GM04504 (cell line): ENCODE data around the gene CYLD.

Source experiments
- DNase-seq: peaks from one replicate; pipeline ENCODE4 v3.0.0-alpha.2; 2012; ENCODE audit warnings: low read depth

CYLD gene

DNA sequence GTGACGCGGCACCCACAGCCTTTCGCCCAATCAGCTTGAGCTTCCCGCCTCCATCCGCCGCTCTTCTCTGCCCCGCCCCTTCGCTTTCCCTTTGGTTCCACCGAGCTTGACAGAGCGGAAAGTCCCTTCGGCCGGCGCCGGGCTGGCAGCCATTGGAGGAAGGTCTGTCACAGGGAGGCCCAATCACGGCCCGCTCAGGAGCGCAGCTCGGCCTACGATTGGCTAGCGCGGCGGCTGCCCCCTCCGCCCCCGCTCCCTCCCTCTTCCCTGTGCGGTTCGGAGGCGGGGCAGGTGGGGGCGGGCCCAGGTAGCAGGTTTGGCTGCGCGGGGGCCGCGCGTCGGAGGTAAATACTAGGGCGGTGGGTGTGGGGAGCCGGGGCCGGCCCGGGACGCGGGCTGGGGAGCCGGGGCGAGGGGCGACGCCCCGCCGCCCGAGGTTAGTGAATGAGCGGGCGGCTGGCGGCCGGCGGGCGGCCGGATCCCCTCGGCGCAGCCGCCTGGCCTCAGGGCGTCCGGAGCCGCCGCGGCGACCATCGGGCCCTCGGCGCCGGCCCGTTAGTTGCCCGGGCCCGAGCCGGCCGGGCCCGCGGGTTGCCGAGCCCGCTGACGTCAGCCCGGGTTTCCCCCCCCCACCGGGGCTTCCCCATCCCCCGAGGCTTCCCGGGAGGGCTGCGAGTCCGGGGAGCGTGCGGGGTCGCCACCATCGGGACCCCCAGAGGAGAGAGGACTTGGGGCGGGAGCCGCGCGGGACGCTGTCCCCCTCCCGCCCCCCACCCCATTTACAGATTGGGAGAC, at the start of gene CYLD:
Gene CYLD, plus strand, starts transcription at position 306 of the 795 bp plus-strand sequence. CDS start 7,613 bp downstream, outside the sequence.
- DNase-seq: peak; percentile 99

DNA sequence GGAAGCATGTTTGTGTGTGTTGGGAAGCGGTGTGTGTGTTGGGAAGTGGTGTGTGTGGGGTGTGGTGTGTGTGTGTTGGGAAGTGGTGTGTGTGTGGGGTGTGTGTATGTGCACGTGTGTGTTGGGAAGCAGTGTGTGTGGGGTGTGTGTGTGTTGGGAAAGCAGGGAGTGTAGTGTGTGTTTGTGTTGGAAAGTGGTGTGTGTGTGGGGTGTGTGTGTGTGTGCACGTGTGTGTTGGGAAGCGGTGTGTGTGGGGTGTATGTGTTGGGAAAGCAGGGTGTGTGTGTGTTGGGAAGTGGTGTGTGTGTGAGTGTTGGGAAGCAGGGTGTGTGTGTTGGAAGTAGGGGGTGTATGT, 49.3 kb upstream of the CYLD start:
- no peak for DNase-seq

DNA sequence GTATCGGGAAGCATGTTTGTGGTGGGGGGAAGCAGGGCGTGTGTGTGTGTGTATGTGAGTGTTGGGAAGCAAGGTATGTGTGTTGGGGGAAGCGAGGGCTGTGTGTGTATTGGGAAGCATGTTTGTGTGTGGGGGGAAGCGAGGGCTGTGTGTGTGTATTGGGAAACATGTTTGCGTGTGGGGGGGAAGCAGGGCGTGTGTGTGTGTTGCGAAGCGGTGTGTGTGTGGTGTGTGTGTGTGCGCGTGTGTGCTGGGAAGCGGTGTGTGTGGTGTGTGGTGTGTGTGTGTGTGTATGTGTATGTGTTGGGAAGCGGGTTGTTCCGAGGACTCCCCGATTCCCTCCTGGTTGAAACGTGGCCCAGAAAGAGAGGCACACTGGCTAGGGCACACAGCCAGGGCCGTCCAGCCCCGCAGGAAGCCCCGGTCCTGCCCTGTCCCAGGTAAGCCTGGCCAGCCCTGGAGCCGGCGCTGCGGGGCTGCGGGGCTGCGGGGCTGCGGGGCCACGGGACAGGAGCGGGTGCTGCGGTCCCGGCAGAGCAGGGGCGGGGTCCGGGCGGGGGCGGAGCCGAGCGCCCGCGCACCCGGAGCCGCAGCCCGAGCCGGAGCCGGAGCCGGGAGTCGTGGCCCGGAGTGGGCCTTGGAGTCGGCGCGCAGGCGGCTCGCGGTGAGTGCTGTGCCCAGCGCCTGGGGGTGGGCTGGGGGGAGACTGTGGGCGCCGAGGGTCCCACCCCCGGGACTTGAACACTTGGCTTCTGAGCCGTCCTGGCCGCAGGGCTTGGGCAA, 48.7 kb upstream of the CYLD start, which contains the start of gene NOD2:
Gene NOD2, plus strand, starts transcription at position 608 of the 783 bp plus-strand sequence. CDS start 5,890 bp downstream, outside the sequence.
- no peak for DNase-seq

DNA sequence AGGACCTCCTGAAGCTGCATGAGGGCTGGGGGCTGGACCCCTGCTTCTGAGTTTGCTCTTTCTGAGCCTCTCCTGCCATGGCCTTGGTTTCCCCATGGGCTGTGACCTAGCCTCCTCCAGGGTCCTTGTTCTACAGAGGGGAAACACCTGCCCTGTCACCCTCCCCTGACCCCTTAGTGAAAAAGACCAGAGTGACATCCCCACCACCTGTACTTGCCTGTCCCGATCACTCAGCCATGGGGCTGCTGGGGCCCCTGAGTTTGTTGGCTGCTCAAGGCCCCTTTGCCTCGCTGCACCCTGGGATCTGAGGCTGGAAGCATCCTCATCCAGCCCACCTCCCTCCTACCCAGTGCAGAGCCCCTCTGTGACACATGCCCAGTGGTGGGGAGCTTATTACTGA, 47.7 kb upstream of the CYLD start:
- no peak for DNase-seq

DNA sequence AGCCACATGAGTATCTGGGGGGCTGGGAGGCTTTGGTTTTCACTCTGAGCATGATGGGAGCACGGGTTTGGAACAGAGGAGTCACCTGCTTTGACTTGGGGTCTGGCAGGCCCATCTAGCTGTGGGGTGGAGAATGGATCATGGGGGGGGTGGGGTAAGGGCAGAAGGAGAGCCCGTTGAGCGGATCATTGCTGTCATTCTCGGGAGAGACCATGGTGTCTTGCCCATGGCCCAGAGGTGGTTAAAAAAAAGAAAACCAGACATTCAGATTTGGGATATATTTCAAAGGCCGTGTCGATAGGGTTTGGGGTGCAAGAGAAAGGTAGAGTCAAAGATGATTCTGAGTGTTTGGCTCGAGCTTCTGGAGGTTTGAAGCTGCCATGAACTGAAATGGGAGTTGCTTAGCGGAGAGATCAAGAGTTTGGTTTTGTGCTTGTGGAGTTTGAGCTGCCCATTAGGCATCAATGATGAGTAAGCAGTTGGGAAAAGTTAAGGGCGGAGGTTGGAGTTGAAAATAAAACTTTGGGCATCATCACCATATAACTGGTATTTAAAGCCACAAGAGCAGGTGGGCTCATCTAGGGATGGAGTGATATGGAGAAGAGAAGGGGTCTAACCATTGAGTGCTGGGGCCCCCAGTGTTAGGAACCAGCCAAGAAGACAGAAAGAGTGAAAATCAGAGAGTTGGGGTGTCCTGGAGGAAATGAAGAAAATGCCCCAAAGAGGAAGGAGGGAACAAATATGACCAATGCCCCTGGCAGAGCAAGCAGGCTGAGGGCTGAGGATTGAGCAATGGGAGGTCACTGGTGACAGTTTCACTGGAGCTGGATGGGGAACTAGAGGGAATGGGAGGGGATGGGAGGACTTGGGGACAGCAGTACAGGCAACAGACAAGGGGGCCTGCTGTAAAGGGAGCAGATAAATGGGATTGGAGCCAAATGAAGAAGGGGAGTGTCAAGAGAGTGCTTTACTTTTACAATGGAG, 46.6 kb upstream of the CYLD start:
- no peak for DNase-seq

DNA sequence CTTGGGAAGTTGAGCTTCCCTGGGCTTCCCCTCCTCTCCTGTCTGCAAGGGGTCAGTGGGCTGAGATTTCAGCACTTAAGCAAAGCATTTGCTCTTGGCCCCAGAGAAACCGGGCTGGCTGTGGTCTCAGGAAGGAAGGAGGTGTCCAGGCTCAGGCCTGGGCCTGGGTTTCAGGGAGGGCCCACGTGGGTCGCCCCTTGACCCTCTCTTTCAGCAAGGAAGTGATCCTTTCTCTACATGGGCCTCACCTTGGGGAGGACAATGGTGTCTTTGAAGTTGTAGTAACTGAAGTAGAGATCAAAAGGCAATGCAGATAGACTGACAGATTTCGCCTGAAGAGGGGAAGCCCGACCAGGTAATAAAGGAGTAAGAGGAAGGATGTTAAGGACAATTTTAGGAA, 45.8 kb upstream of the CYLD start:
- no peak for DNase-seq

DNA sequence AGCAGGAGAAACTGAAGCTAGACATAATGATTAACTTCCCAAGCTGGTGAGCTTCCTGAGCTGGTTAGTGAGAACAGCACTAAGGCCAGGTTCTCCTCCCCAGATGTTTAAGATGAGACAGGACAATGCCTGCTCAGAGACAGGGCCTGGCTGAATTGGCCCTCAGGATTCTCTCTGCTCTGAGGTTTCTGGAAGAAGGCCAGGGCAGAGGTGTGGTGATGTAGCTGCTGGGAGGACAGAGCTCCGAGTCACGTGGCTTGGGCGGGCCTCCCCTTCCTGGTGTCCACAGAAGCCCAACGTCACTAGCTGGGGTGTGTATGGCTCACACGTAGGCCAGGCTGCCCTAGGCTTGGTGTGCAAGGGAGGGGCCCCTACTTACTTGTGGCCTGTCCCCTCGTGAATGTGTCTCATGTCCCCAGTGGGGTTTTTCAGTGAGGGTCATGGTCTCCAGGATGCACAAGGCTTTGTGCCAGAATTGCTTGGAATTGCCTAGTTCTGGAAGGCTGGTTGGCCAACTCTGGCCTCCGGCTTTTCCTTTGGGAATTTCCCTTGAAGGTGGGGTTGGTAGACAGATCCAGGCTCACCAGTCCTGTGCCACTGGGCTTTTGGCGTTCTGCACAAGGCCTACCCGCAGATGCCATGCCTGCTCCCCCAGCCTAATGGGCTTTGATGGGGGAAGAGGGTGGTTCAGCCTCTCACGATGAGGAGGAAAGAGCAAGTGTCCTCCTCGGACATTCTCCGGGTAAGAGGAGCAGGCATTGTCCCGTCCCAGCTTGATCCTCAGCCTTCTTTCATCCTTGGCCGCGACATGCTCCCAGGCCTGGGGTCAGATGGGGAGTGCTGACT, 45.1 kb upstream of the CYLD start:
- peak; percentile 50 for DNase-seq

DNA sequence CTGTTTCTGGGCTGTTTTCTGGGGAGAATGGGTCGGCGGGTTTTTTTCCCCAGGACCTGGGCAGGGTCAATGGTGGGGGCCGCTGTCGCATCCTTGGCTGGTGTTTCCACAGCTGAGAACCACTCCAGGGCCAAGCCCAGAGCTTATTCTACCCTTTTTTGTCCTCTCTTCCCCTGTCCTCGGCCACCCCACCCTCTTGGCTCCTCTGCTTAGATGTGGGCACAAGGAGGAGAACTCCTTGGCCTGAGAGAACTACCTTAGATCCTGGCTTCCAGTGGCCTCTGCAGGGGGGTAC, 44.5 kb upstream of the CYLD start:
- DNase-seq: no peak

DNA sequence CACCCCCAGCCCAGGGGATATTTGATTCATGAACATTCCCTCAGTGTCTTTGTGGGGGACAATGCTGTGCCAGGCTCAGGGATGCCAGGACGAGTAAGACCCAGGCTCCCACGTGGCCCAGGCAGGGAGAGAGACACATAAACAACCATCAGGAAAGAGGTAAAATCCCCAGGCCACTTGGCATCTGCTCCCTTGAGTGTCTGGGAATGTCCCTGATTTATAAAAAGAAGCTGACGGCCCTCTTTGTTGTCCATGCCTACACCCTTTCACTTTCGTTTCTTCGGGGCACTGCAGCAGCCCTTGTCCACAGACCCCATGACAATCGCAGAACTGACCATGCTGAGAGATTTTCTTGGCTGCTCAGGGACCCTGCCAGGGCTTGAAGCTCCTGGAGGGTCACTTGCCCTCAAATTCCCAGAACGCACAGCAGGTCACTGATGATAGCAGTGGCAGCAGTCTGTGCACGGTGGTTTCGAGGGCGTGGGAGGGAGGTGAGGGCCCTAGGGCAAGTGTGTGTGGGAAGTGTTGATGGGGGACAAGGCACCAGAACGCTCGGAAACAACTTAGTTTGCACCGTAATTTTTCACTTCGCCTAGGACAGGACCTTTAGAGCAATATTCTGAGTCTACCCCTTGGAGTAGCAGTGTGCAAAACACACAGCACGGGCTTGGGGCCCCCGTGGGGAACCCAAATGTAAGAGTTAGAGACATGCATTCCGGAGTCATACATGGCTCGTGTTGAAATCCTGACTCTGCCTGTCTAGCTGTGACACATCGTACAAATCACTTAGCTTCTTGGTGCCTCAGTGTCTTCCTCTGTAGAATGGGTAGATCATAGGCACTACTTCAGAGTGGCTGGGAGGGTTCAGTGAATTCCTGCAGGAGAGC, 43.8 kb upstream of the CYLD start:
- peak; percentile 24 for DNase-seq

DNA sequence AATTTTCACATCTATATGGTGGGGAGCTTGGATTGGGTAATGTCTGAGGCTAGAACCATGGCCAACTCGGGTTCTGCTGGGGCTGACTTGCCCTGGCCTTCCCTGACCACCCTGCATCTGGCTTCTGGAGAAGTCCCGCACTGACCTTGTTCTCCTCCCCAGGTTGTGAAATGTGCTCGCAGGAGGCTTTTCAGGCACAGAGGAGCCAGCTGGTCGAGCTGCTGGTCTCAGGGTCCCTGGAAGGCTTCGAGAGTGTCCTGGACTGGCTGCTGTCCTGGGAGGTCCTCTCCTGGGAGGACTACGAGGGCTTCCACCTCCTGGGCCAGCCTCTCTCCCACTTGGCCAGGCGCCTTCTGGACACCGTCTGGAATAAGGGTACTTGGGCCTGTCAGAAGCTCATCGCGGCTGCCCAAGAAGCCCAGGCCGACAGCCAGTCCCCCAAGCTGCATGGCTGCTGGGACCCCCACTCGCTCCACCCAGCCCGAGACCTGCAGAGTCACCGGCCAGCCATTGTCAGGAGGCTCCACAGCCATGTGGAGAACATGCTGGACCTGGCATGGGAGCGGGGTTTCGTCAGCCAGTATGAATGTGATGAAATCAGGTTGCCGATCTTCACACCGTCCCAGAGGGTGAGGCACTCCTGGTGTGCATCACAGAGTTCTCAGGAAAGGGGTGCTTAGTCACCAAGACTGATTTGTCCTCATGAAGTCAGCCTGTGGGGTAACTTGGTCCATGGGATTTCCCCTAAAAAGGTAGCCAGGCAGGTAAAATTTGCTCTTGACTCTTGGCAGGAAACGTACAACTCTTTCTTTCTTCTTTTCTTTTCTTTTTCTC, 42.3 kb upstream of the CYLD start:
- DNase-seq: peak; percentile 26

DNA sequence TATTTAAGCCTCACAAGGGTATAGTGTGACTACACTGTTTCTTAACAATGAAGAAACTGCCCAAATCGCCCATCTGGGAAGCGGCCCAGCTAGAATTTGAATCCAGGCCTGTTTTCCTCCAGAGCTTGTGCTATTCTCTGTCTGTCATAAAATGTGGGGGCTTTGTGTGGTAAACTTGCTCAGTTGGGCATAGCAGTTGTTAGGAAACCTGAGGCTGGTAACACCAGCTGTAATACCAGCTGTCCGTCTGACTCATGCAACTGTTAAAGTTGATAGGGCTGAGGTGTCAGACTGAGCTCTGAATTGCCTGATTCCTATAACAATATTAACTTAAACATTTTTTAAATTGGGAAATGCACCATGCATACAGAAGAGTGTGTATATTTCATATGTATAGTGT, 39.2 kb upstream of the CYLD start:
- DNase-seq: no peak

DNA sequence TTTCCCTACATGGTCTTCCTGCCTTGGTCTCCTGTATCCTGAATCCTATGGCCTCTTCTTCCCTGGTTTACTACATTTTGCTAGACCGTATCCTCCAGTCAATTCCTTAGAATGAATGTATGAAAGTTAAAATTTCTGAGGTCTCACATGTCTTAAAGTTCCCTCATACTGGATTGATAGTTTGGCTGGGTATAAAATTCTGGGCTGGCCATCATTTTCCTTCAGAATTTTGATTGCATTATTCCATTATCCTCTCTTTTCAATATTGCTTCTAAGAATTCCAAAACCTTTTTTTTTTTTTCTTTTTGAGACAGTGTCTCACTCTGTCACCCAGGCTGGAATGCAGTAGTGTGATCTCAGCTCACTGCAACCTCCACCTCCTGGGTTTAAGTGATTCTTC, 37.6 kb upstream of the CYLD start:
- no peak for DNase-seq

DNA sequence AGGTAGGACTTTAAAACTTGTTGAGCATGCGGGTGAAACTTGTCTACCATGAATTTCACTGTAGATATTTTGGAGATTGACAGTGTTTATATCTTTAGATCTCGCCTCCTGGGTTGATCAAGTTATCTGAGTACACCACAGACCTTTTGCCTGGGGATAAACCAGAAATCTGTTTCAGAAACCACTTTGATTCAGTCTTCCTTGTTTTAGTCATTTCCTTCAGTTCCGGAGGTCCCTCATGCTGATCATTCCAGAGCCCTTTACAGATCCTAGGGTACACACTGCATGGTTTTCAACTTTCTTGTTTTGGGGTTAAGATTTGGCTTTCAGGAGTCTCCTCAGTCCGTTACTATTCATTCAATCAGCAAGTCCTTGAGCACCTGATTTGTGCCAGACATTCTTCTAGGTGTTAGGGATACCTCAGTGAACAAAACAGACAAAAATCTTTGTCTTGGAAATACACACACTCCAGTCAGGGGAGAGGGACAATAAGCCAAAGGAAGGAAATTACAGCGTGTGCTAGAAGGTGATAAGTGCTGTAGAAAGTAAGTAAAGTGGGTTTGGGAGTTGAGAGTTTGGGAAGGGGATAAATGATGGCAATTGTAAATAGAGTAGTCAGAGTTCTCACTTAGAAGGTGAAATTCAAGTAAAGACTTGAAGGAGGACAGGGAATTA, 36.3 kb upstream of the CYLD start:
- DNase-seq: no peak

DNA sequence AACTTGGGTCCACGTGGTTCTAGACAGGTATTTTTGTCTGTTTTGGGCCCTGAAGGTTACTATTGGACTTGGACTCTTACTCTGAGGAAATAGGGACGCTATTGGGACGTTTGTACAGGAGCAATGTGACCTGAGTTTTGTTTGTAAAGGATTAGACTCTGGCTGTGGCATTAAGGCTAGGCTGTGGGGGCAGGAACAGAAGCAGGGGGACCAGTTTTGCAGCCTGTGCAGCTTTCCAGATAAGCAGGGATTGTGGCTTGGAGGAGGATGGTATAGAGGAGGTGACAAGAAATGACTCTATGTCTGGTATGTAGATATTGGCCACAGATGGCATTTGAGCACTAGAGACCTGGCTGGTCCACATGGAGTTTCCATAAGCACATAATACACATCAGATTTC, 35.6 kb upstream of the CYLD start:
- DNase-seq: no peak

DNA sequence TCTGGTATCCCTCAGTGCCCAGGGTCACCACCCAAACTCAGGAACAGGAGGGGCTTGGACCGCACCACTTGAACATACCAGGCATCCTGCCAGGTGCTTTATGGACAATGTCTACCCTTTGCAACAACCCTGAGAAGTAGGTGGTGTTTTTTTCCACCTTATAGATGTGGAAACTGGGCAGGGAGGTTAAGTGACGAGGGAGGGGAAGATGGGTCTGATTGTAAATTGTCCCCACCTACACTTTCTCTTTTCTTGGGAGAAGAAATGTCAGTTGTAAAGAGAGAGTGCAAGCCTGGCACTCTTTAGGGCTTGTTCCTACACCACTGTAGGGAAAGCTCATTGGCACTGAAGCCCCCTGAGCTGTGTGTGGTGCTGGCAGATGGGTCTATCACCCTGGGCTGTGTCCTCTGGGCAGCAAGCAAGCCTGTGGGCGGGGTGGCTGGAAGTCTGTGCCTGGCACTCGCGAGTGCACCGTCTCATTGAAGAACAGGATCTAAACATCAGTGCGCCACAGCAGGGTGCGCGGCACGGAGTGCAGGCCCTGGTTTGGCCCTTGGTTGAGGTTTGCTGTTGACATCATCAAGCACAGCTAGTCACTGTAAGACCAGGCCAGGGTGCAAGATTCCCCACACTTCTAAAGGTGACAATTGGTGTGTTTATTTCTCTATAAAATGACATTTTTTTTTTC, 33.4 kb upstream of the CYLD start:
- DNase-seq: no peak

DNA sequence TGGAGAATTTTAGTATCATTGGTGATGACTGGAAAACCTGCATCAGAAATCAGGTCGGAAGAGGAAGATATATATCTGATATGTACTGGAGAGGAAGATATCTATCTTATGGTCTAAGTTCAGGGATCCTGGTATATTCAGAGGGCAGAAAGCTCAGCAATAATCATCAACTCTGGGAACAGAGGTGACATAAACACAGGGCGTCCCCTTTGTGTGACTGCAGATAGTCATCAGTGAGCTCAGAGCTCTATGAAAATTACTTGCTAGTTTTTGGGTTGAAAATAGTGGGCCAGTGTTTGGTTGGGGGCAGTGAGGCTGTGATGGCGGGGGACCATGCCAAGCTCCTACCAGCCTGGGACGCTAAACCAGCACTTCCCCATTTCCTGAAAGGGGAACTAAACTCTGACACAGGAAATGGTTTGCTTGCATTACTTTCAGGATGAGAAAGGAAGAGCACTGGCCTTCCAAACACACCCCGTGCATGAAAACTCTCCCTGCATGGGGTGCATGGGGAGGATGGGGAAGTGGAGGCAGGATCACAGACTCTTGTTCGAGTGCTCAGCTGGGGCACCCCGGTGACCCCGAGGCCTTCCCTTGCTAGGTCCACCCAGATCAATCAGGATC, 32.7 kb upstream of the CYLD start:
- no peak for DNase-seq

DNA sequence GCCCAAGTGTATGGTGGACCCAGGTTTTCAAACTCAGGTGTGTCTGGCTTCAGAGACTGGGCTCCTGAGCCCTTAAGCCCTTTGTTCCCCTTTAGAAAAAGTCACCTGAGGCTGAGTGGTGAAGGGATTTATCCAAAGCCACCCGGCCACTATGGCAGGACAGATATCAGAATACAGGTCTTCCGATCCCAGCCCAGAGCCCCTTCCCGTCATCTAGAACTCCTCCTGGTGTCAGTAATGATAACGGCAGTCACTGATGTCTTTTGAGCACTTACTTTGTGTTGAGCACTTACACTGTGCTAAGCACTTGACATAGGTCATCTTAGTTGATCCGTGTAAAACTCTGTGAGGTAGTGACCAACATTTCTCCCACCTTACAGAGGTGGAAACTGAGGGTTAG, 31.9 kb upstream of the CYLD start:
- no peak for DNase-seq

DNA sequence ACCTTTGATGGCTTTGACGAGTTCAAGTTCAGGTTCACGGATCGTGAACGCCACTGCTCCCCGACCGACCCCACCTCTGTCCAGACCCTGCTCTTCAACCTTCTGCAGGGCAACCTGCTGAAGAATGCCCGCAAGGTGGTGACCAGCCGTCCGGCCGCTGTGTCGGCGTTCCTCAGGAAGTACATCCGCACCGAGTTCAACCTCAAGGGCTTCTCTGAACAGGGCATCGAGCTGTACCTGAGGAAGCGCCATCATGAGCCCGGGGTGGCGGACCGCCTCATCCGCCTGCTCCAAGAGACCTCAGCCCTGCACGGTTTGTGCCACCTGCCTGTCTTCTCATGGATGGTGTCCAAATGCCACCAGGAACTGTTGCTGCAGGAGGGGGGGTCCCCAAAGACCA, 30.8 kb upstream of the CYLD start:
- DNase-seq: no peak
